ENCODE results near the gene RNFT2.

GRCh38 chr12:116692605-116693004, 45.5 kb upstream of the RNFT2 start:
- no peak for TF ChIP-seq CTCF (IDR thresholded peaks at IDR 0.05 in 2 of 3, conservative IDR thresholded peaks at IDR 0.05 in 1 of 3; ENCODE audit: borderline replicate concordance in 1 of 3, insufficient read depth in 1 of 3, low read depth in 2 of 3, low read length in 2 of 3)
- no peak for TF ChIP-seq RAD21 (IDR thresholded peaks at IDR 0.05; ENCODE audit: low read depth)
- no peak for TF ChIP-seq EZH2 (IDR thresholded peaks at IDR 0.05)
- TF ChIP-seq POLR2AphosphoS5 (IDR thresholded peaks at IDR 0.05; ENCODE audit: low read depth, low read length), result no peak
- no peak for TF ChIP-seq ZFX (IDR thresholded peaks at IDR 0.05)
- TF ChIP-seq POLR2A (IDR thresholded peaks at IDR 0.05; ENCODE audit: borderline replicate concordance, extremely low read depth, insufficient read depth, insufficient read length), result no peak
- TF ChIP-seq TCF7L2 (IDR thresholded peaks at IDR 0.05; ENCODE audit: borderline replicate concordance, extremely low read depth, insufficient read depth, insufficient read length), result no peak
- no peak for TF ChIP-seq YY1 (IDR thresholded peaks at IDR 0.05; ENCODE audit: extremely low read depth, insufficient replicate concordance, low read depth, low read length)
- TF ChIP-seq ATF3 (IDR thresholded peaks at IDR 0.05), result no peak

Data from HCT116 (cell line).